ENCODE data around the gene NOTCH1. TPM values are rescaled to one million over a fixed set of nuclear protein-coding genes. Genes with fewer than 3 reads are reported as not detected.

NOTCH1 gene
- total and polyA plus RNA-seq, 2 of the 8 experiments (the other 6 are each of a cell fraction or from before 2014, with no cell fraction given) = 6.9 to 55.6 TPM

GRCh38 chr9:136516191-136516654 lies 29.6 kb downstream of the NOTCH1 start:
- peaks cover 13 to 76% (median 25%) of the 10 kb centered on the region in 4 experiments; a peak in 7 of 8 replicates for H3K36me3 ChIP-seq (ENCODE audit: control insufficient read depth in 2 of 4, insufficient read depth in 4 of 4, low read length in 3 of 4)
- no peak overlapping the region for H3K4me3 ChIP-seq (ENCODE audit: extremely low read depth in 1 of 4, insufficient read depth in 2 of 4, low read depth in 3 of 4, low read length in 4 of 4)
- H3K79me2 ChIP-seq (ENCODE audit: control insufficient read depth in 1 of 2, insufficient read depth in 2 of 2, low read length in 2 of 2) = no peaks in the 10 kb centered on the region
- H3K14ac ChIP-seq (ENCODE audit: insufficient read length) = no peak overlapping the region
- H2BK120ac ChIP-seq (replicated peaks; ENCODE audit: low read depth, low read length) = no peak overlapping the region
- H3K27me3 ChIP-seq (replicated peaks in 1 of 4; ENCODE audit: control insufficient read depth in 3 of 4, extremely low read depth in 1 of 4, insufficient read depth in 3 of 4, low read length in 3 of 4) = no peaks in the 10 kb centered on the region
- H2AK5ac ChIP-seq (ENCODE audit: low read depth, low read length) = no peak overlapping the region
- H3K4ac ChIP-seq (replicated peaks; ENCODE audit: insufficient read length, low read depth, low read length) = no peak overlapping the region
- H3K23me2 ChIP-seq (ENCODE audit: low read depth, low read length) = no peaks in the 10 kb centered on the region
- 91% methylated on average over 19 of the region's 19 CpGs; no CpG with 5 or more reads in 1 of the 2 experiments for WGBS, 2 experiments (ENCODE audit: extremely low coverage in 1 of 2, insufficient coverage in 1 of 2, insufficient read length in 1 of 2, insufficient replicate concordance in 2 of 2, low coverage in 1 of 2, low lambda C conversion rate in 2 of 2, missing lambda C conversion rate in 1 of 2)
- H3K4me1 ChIP-seq (replicated peaks in 1 of 4; ENCODE audit: control insufficient read depth in 3 of 4, insufficient read depth in 4 of 4, low read length in 3 of 4) = no peaks in the 10 kb centered on the region
- no peak overlapping the region for H3K4me2 ChIP-seq (ENCODE audit: insufficient read depth in 1 of 2, low read depth in 2 of 2, low read length in 2 of 2)
- H3K23ac ChIP-seq (ENCODE audit: insufficient read length) = no peak overlapping the region
- TF ChIP-seq CHD2 (IDR thresholded peaks at IDR 0.05; ENCODE audit: low read length) = no peak
- no peak for TF ChIP-seq HDAC2 (IDR thresholded peaks at IDR 0.05; ENCODE audit: borderline replicate concordance in 1 of 2, low read depth in 2 of 2, low read length in 2 of 2)
- no peak for TF ChIP-seq HDAC6 (IDR thresholded peaks at IDR 0.05; ENCODE audit: low read depth, low read length)
- H3K9ac ChIP-seq (replicated peaks in 1 of 4; ENCODE audit: extremely low read depth in 1 of 4, low read depth in 3 of 4, low read length in 3 of 4) = no peak overlapping the region
- H3K56ac ChIP-seq (replicated peaks; ENCODE audit: insufficient read length, low read depth, low read length) = no peak overlapping the region
- no peaks in the 10 kb centered on the region for H3K9me3 ChIP-seq (ENCODE audit: insufficient read depth in 2 of 2, low read depth in 1 of 2, low read length in 1 of 2)
- no peak overlapping the region for H2AFZ ChIP-seq (ENCODE audit: low read length)
- no peak for FAIRE-seq
- CTCF ChIA-PET (ENCODE audit: partially characterized antibody) = interaction anchor here (1.2 kb wide), 1 partner anchor 113 kb away, joined by 3 read pairs; no protein-coding TSS in a partner anchor
- no peak overlapping the region for H2BK20ac ChIP-seq (ENCODE audit: low read length)
- no peak overlapping the region; the same call in 1 of the 2 replicates for H4K8ac ChIP-seq (ENCODE audit: extremely low read depth, insufficient read depth, low read length)
- POLR2A ChIA-PET (ENCODE audit: partially characterized antibody) = interaction anchor here (0.7 to 1.4 kb wide), 2 partner anchors 14 to 17 kb away, joined by 3 to 5 read pairs; no protein-coding TSS in a partner anchor
- H4K5ac ChIP-seq (ENCODE audit: insufficient read length, low read depth, low read length) = no peak overlapping the region
- no peak overlapping the region for H4K91ac ChIP-seq (replicated peaks; ENCODE audit: insufficient read length, low read length)
- no peak overlapping the region for H3K18ac ChIP-seq (ENCODE audit: extremely low read depth, low read length)
- no peak overlapping the region for H3K27ac ChIP-seq (ENCODE audit: low read depth, low read length)
- H4K20me1 ChIP-seq (replicated peaks in 1 of 2; ENCODE audit: control insufficient read depth in 1 of 2, insufficient read depth in 2 of 2, low read length in 2 of 2) = peaks cover 4 to 23% of the 10 kb centered on the region in 2 experiments
- H2BK12ac ChIP-seq (ENCODE audit: low read depth, low read length) = no peak overlapping the region
- H2BK15ac ChIP-seq (ENCODE audit: low read length) = no peak overlapping the region
- no peak for DNase-seq (ENCODE audit: low read depth in 1 of 2, low spot score in 2 of 2)
- no peak overlapping the region for H2BK5ac ChIP-seq (ENCODE audit: low read depth, low read length)
- peaks cover 4% of the 10 kb centered on the region; the same call in 1 of the 2 replicates for H3K79me1 ChIP-seq (ENCODE audit: low read depth, low read length)
